Measurements from ENCODE around the gene ECEL1. TPM values are rescaled to one million over a fixed set of nuclear protein-coding genes. Genes with fewer than 3 reads are reported as not detected.
"Not testable (repeated sequence)": the region's sequence is repeated elsewhere in the genome, so short reads cannot be mapped to it uniquely, and the experiment has no call there.

The ECEL1 gene
- total RNA-seq, 1 experiment from 2014 or later = 12.5 TPM

DNA sequence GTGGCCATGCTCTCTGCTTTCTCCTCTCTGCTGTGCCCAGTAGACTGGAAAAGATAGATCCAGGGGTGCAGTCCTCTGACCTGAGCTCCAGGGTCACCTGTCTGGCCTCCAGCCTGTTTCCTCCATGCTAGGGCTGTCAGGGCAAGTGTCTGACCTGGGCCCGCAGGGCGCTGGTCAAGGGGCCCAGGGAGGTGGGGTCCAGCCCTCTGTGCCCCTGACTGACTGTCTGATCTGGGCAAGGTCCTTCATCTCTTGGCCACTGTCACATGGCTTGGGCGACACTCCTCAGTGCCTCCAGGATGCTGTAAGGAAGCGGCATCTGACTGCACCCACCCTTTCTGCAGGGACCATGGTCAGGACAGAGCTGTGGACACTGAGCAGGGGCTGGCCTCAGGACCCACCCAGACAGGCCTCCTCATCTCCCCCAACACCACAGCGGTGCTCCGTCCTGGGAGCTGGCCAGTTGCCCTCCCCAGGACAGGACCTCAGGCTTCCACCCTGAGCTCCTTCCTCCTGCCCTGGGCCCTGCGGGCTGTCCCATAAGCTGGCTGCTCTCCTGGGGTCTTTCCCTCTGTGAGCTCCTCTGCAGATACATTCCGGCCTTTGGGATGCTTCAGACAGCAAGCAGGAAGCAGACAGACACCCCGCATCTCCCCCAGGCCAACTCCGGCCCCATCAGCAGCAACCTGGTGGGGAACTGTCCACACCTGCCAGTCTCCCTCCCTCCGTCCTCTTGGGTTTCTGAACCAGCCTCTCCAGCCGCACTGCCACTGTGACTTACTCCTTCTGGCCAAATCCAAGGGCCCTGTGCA, 52.9 kb downstream of the ECEL1 start:
- DNase-seq = peak; percentile 47
- H3K27me3 ChIP-seq (ENCODE audit: control insufficient read depth, insufficient read depth, low read length) = no peaks in the 10 kb centered on the region
- no peak overlapping the region for H3K4me3 ChIP-seq (ENCODE audit: insufficient read depth, low read depth, low read length)
- no peaks in the 10 kb centered on the region for H3K36me3 ChIP-seq (replicated peaks; ENCODE audit: control insufficient read depth, insufficient read depth, low read length)

GRCh38 chr2:232434091-232434490, 53.5 kb downstream of the ECEL1 start:
- Histone ChIP-seq H3K36me3 (replicated peaks; ENCODE audit: control insufficient read depth, insufficient read depth, low read length) (no peaks in the 10 kb centered on the region), H3K27me3 (ENCODE audit: control insufficient read depth, insufficient read depth, low read length) (no peaks in the 10 kb centered on the region), H3K4me3 (ENCODE audit: insufficient read depth, low read depth, low read length) (no peak overlapping the region)
- DNase-seq = peak; percentile 41

DNA sequence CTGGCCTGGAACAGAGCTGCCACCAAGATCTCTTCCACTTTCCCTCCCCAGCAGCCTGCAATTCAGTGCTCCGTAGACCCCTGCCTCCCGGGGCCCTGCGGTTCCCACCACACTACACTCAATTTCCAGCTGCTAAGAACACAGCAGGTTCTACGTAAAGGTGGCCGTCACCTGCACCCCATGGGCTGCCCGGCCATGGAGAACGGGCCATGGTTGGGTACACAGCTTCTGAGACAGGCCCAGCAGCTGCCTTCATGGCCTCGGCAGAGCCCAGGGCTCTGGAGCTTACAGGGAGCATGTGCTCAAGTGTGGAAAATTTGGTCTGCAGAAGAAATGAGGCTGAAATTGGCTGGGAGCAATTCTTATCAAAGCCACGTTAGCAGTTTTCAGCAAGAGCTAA, 54.0 kb downstream of the ECEL1 start:
- not testable (repeated sequence) for H3K36me3 ChIP-seq (replicated peaks; ENCODE audit: control insufficient read depth, insufficient read depth, low read length); H3K27me3 ChIP-seq (ENCODE audit: control insufficient read depth, insufficient read depth, low read length); H3K4me3 ChIP-seq (ENCODE audit: insufficient read depth, low read depth, low read length)
- peak; percentile 31 for DNase-seq

- H3K36me3 ChIP-seq (replicated peaks; ENCODE audit: control insufficient read depth, insufficient read depth, low read length) = no peaks in the 10 kb centered on the region
- DNase-seq = peak; percentile 81
Observed at GRCh38 chr2:232432598-232433184, 54.9 kb downstream of the ECEL1 start.

GRCh38 chr2:232431705-232432590, 55.7 kb downstream of the ECEL1 start:
- DNase-seq = peak; percentile 45
- Histone ChIP-seq H3K4me3 (ENCODE audit: insufficient read depth, low read depth, low read length) (no peak overlapping the region), H3K27me3 (ENCODE audit: control insufficient read depth, insufficient read depth, low read length) (no peaks in the 10 kb centered on the region), H3K36me3 (replicated peaks; ENCODE audit: control insufficient read depth, insufficient read depth, low read length) (no peaks in the 10 kb centered on the region)

More at GRCh38 chr2:232432598-232433184, 54.9 kb downstream of the ECEL1 start:
- Histone ChIP-seq H3K27me3 (ENCODE audit: control insufficient read depth, insufficient read depth, low read length) (no peaks in the 10 kb centered on the region), H3K4me3 (ENCODE audit: insufficient read depth, low read depth, low read length) (no peak overlapping the region)

Other genes starting within 250 kb of the ECEL1 start
- 0.15 and 0.69 TPM in 2 replicates for gene ALPP, start 109.1 kb downstream of the ECEL1 start, total RNA-seq (2014; rRNA removed; shearing (Covaris generic))
- 0.21 and 0.89 TPM in 2 replicates for gene ALPG, start 81.0 kb downstream of the ECEL1 start, total RNA-seq (2014; rRNA removed; shearing (Covaris generic))
- gene ALPI, start 31.7 kb downstream of the ECEL1 start, total RNA-seq (2014; rRNA removed; shearing (Covaris generic)) = 0.10 TPM in 1 of 2 replicates, not detected in the other
- gene PRSS56, start 32.6 kb upstream of the ECEL1 start, total RNA-seq (2014; rRNA removed; shearing (Covaris generic)) = not detected in 2 replicates
- gene CHRND, start 38.3 kb upstream of the ECEL1 start, total RNA-seq (2014; rRNA removed; shearing (Covaris generic)) = not detected in 2 replicates
- gene CHRNG, start 51.9 kb upstream of the ECEL1 start, total RNA-seq (2014; rRNA removed; shearing (Covaris generic)) = not detected in 2 replicates
- 5.0 and 8.0 TPM in 2 replicates for gene TIGD1, start 62.7 kb upstream of the ECEL1 start, total RNA-seq (2014; rRNA removed; shearing (Covaris generic))
- gene EIF4E2, start 62.9 kb upstream of the ECEL1 start, total RNA-seq (2014; rRNA removed; shearing (Covaris generic)) = 64.6 and 65.3 TPM in 2 replicates
- gene EFHD1, start 145.8 kb upstream of the ECEL1 start, total RNA-seq (2014; rRNA removed; shearing (Covaris generic)) = 3.8 and 4.3 TPM in 2 replicates
- gene GIGYF2, start 209.5 kb upstream of the ECEL1 start, total RNA-seq (2014; rRNA removed; shearing (Covaris generic)) = 34.5 and 56.1 TPM in 2 replicates

Measured in H7 (cell line).